ENCODE data around the gene LACTBL1.

The LACTBL1 gene

DNA sequence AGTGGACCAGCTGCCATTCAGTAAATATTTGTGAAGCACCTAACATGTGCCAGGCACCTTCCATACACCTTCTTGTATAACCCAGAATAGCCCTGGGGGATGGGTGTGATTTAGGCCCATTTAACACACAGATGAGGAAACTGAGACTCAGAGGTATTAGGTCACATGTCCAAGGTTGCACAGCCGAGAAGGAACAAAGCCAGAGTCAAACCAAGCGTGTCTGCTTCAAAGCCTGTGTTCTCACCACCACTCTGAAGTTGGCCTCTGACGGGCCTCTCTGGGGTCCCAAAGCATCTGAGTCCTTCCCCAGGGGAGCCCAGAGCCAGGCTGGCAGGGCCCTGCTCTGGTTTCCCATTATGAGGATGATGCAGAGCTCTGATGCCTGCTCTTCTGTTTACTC is 65.1 kb downstream of the LACTBL1 start:
- in situ Hi-C loops (cut with HindIII; ENCODE audit: low sequenced_read_pairs): no loop called here
- TF ChIP-seq, protein P1, sequence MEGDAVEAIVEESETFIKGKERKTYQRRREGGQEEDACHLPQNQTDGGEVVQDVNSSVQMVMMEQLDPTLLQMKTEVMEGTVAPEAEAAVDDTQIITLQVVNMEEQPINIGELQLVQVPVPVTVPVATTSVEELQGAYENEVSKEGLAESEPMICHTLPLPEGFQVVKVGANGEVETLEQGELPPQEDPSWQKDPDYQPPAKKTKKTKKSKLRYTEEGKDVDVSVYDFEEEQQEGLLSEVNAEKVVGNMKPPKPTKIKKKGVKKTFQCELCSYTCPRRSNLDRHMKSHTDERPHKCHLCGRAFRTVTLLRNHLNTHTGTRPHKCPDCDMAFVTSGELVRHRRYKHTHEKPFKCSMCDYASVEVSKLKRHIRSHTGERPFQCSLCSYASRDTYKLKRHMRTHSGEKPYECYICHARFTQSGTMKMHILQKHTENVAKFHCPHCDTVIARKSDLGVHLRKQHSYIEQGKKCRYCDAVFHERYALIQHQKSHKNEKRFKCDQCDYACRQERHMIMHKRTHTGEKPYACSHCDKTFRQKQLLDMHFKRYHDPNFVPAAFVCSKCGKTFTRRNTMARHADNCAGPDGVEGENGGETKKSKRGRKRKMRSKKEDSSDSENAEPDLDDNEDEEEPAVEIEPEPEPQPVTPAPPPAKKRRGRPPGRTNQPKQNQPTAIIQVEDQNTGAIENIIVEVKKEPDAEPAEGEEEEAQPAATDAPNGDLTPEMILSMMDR (IDR thresholded peaks at IDR 0.05; ENCODE audit: low read depth, low read length, missing control alignments): no peak
- DNase-seq (ENCODE audit: low read depth): no peak
- no peak overlapping the region for H3K4me3 ChIP-seq (ENCODE audit: low read depth, low read length)

DNA sequence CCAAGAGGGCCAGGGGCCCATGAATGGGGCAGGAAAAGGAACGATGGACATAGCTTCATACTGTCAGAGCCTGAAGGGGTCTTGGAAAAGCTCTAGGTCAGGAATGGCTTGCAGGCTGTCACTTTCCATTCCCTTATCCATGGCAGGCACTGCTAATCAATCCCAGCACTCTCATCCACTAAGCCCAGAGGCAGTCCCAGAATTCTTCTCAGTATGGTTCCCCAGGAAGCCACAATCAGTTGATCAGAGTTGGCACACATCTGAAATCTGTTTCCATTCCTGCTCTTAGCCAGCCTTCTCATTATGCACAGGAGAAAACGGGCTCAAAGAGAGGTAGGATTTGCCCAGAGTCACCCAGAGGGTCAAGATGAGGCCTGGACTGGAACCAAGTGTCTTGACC is 65.7 kb downstream of the LACTBL1 start:
- in situ Hi-C loops (cut with HindIII; ENCODE audit: low sequenced_read_pairs): no loop called here
- TF ChIP-seq, protein P1 (IDR thresholded peaks at IDR 0.05; ENCODE audit: low read depth, low read length, missing control alignments): no peak
- no peak overlapping the region for H3K4me3 ChIP-seq (ENCODE audit: low read depth, low read length)

DNA sequence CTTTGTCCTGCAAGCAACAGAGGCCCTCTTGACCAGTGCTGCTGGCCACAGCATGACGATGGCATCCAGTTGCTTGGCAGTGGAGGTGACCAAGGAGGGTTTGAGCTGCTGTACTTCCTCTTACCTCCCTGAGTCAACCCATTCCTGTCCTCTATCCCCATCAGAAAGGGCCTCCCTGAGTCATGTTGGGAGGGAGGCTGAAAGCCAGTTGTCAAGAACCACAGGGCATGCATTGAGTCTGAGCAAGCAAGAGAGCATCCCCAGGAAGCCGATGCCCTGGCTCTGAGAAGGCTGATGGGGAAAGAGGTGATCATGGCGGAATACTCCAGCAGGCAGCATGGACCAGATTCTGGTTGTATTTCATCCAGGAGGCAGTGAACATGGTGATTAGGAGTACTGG is 69.6 kb downstream of the LACTBL1 start:
- no peak for DNase-seq (ENCODE audit: low read depth)
- TF ChIP-seq, protein P1 (IDR thresholded peaks at IDR 0.05; ENCODE audit: low read depth, low read length, missing control alignments): no peak
- in situ Hi-C loops (cut with HindIII; ENCODE audit: low sequenced_read_pairs): no loop called here
- no peak overlapping the region for H3K4me3 ChIP-seq (ENCODE audit: low read depth, low read length)

More for the DNA sequence above, 65.7 kb downstream of the LACTBL1 start:
- DNase-seq (ENCODE audit: low read depth): no peak

Measured in astrocyte of the cerebellum (primary cell).